Left lung (tissue), 10 donors: ENCODE results near the gene CSTF2T. TPM values are rescaled to one million over a fixed set of nuclear protein-coding genes. Genes with fewer than 3 reads are reported as not detected.

Experiments
- ATAC-seq: fragments of 200-7000 bp; cut with Tn5 transposase; one replicate; pipeline ENCODE4 v1.9.1; 2020; ENCODE audit warnings: moderate library complexity
- DNase-seq, 4 donors: peaks; one replicate each; pipeline ENCODE4 v3.0.0-alpha.2; 2013 to 2020
- H3K27ac ChIP-seq, 2 donors: fragments of 200-600 bp; sonication (generic) in 1 of 2; one replicate each; pipeline versions ENCODE4 v1.5.0 to v1.8.0; 2020 to 2021
- H3K27me3 ChIP-seq, 2 donors: fragments of 200-600 bp; sonication (generic) in 1 of 2; one replicate each; pipeline versions ENCODE4 v1.5.0 to v1.8.0; 2020 to 2021
- H3K36me3 ChIP-seq, 2 donors: fragments of 200-600 bp; sonication (generic) in 1 of 2; one replicate each; pipeline versions ENCODE4 v1.5.0 to v1.8.0; 2020 to 2021
- H3K4me1 ChIP-seq, 2 donors: fragments of 200-600 bp; one replicate each; pipeline ENCODE4 v1.8.0; 2021
- H3K4me3 ChIP-seq, 2 donors: fragments of 200-600 bp; sonication (generic) in 1 of 2; one replicate each; pipeline versions ENCODE4 v1.5.0 to v1.8.0; 2020 to 2021; ENCODE audit warnings: mild to moderate bottlenecking in 1 of 2
- H3K9me3 ChIP-seq, 2 donors: fragments of 200-600 bp; sonication (generic) in 1 of 2; one replicate each; pipeline versions ENCODE4 v1.5.0 to v1.8.0; 2020 to 2021
- intact Hi-C, 2 donors: fragments of 100-400 bp; cut with DNase I; formaldehyde crosslinking; loops; one replicate each; pipeline versions ENCODE4 v1.11.2 to v1.14.2; 2022
- polyA plus RNA-seq, 6 donors: library from polyadenylated mRNA; unstranded; fragments of 120-200 nt; gene quantifications; one replicate each; pipeline ENCODE4 v1.2.1, GENCODE V29; 2013; ENCODE audit not compliant: insufficient read length in 6 of 6
- total RNA-seq, 2 donors: library from RNA; stranded (reverse); fragmentation: NEBNext Ultra II Directional; extraction: Animal tissue kit (Norgen Biotek cat#: 25700); gene quantifications; one replicate each; pipeline ENCODE4 v1.2.1, GENCODE V29; 2021
- TF ChIP-seq, protein P1 (sequence below), 2 donors: fragments of 200-600 bp; sonication (generic) in 1 of 2; IDR thresholded peaks; one replicate each; pipeline versions ENCODE4 v1.5.0 to v1.8.0; 2021; ENCODE audit warnings: antibody characterized with exemption in 2 of 2
- donor health status: DM: no; HTN: yes; CAD: no.
- donor health status: DM: no; HTN: no; CAD: no.

The CSTF2T gene
- total and polyA plus RNA-seq, 8 donors, result 16.8 to 38.3 (median 35.1) TPM

DNA sequence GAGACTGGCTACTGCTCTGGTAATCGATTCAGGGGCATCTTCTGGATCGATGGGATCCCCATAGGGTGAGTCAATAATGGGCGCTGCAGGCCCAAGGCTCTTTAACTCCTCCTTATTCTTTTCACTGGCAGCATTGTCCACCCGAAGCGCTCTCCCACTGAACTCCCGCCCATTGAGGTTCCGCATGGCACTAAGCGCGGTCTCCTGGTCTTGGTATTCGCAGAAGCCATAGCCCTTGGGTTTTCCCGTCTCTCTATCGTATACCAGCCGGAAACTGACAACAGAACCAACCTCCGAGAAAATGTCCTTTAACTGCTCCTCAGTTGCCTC, 285 bp downstream of the CSTF2T start:
- ATAC-seq (peak; percentile 50), DNase-seq (no peak)
- H3K4me3 ChIP-seq, result peak overlapping the region; percentile 69 to 75
- H3K9me3 ChIP-seq, result no peaks in the 10 kb centered on the region
- no peaks in the 10 kb centered on the region for H3K36me3 ChIP-seq
- TF ChIP-seq, protein P1, sequence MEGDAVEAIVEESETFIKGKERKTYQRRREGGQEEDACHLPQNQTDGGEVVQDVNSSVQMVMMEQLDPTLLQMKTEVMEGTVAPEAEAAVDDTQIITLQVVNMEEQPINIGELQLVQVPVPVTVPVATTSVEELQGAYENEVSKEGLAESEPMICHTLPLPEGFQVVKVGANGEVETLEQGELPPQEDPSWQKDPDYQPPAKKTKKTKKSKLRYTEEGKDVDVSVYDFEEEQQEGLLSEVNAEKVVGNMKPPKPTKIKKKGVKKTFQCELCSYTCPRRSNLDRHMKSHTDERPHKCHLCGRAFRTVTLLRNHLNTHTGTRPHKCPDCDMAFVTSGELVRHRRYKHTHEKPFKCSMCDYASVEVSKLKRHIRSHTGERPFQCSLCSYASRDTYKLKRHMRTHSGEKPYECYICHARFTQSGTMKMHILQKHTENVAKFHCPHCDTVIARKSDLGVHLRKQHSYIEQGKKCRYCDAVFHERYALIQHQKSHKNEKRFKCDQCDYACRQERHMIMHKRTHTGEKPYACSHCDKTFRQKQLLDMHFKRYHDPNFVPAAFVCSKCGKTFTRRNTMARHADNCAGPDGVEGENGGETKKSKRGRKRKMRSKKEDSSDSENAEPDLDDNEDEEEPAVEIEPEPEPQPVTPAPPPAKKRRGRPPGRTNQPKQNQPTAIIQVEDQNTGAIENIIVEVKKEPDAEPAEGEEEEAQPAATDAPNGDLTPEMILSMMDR (IDR thresholded peaks at IDR 0.05), result no peak
- H3K27ac ChIP-seq, result peak overlapping the region; percentile 93 to 96
- intact Hi-C loops, result no loop called here
- H3K4me1 ChIP-seq, result peaks cover 14 to 51% of the 10 kb centered on the region in 2 donors
- H3K27me3 ChIP-seq, result no peaks in the 10 kb centered on the region

DNA sequence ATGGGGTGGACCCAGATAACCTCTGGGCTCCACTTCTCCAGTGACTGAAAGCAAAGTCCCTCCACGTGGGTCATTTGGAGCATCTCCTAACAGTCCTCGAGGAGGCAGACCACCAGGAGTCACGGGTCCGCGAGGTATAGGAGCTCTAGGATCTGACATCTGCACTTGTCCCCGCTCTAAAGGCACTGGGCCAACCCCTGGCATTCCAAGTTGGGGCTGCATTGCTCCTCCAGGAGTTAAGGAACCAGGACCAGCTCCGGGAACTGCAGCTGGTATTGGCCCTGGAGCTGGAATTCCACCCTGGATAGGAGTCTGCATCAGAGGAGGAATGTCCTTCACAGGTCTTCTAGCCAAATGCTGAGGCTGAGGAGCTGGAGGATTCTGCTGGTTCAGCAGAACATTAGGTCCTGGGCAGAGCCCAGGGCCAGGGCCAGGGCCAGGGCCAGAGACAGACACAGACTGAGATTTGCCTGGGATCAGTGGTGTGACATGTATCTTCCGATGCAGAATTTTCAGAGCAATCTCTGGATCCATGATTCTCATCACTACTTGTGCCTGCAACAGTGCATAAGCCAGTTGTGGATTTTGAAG, 827 bp downstream of the CSTF2T start:
- intact Hi-C loops, result no loop called here
- TF ChIP-seq, protein P1 (IDR thresholded peaks at IDR 0.05), result no peak
- Histone ChIP-seq H3K9me3 (no peaks in the 10 kb centered on the region), H3K27me3 (no peaks in the 10 kb centered on the region), H3K36me3 (no peaks in the 10 kb centered on the region), H3K4me3 (peak overlapping the region; percentile 69 to 75), H3K4me1 (peaks cover 14 to 51% of the 10 kb centered on the region in 2 donors), H3K27ac (peak overlapping the region in 1 of 2 donors; percentile 96)
- no peak for DNase-seq
- no peak for ATAC-seq

GRCh38 chr10:51696251-51696650, 3.1 kb downstream of the CSTF2T start:
- intact Hi-C loops, result no loop called here
- Histone ChIP-seq H3K27ac (peak overlapping the region in 1 of 2 donors; percentile 19), H3K9me3 (no peaks in the 10 kb centered on the region), H3K36me3 (no peaks in the 10 kb centered on the region), H3K4me1 (peaks cover 14 to 51% of the 10 kb centered on the region in 2 donors), H3K4me3 (no peak overlapping the region), H3K27me3 (no peaks in the 10 kb centered on the region)
- ATAC-seq (no peak), DNase-seq (no peak)
- TF ChIP-seq, protein P1 (IDR thresholded peaks at IDR 0.05), result no peak

- TF ChIP-seq, protein P1 (IDR thresholded peaks at IDR 0.05), result no peak
- no peaks in the 10 kb centered on the region for H3K9me3 ChIP-seq
- no peak overlapping the region for H3K27ac ChIP-seq
- H3K36me3 ChIP-seq, result no peaks in the 10 kb centered on the region
- H3K27me3 ChIP-seq, result no peaks in the 10 kb centered on the region
- peaks cover 14 to 42% of the 10 kb centered on the region in 2 donors for H3K4me1 ChIP-seq
- no peak overlapping the region for H3K4me3 ChIP-seq
- intact Hi-C loops, result no loop called here
- ATAC-seq (no peak), DNase-seq (no peak)
Measured at GRCh38 chr10:51694086-51694768, 5.2 kb downstream of the CSTF2T start.

- TF ChIP-seq, protein P1 (IDR thresholded peaks at IDR 0.05), result no peak
- Histone ChIP-seq H3K36me3 (no peaks in the 10 kb centered on the region), H3K4me3 (no peak overlapping the region), H3K9me3 (no peaks in the 10 kb centered on the region), H3K27ac (no peak overlapping the region), H3K4me1 (peaks cover 0 to 14% of the 10 kb centered on the region in 2 donors), H3K27me3 (no peaks in the 10 kb centered on the region)
- ATAC-seq (peak; percentile 22), DNase-seq (no peak)
- intact Hi-C loops, result no loop called here
Measured at GRCh38 chr10:51691135-51691534, 8.3 kb downstream of the CSTF2T start.
